Activated T-cell treated with anti-CD3 and anti-CD28 coated beads, Interleukin-2, amount 50 U/mL, for 1 hour (primary cell): ENCODE measurements around the gene ALDH3B1.

ENCODE experiments used
- DNase-seq: peaks from one replicate; pipeline ENCODE4 v3.0.0-alpha.2; 2020

The ALDH3B1 gene

DNA sequence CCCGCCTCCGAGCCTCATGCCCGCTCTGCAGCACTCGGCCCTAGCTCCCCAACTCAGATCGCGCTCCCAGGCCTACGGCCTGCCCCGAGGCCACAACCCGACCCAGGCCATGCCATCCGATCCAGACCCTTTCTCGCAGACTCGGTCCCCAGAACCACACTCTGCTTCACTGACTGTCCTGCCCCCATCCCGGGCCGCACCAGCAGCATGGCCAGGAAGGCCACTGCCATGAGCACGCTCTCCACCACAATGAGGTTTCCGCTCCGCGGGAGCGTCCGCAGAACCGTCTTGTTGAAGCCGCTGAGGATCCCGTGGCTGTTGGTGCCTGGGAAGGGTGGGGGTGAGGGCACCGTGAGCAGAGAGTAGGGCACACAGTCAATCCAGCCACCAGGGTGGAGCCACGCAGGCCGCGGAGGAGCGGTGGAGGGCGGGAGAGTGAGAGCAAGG, 12.6 kb upstream of the ALDH3B1 start:
- no peak for DNase-seq

DNA sequence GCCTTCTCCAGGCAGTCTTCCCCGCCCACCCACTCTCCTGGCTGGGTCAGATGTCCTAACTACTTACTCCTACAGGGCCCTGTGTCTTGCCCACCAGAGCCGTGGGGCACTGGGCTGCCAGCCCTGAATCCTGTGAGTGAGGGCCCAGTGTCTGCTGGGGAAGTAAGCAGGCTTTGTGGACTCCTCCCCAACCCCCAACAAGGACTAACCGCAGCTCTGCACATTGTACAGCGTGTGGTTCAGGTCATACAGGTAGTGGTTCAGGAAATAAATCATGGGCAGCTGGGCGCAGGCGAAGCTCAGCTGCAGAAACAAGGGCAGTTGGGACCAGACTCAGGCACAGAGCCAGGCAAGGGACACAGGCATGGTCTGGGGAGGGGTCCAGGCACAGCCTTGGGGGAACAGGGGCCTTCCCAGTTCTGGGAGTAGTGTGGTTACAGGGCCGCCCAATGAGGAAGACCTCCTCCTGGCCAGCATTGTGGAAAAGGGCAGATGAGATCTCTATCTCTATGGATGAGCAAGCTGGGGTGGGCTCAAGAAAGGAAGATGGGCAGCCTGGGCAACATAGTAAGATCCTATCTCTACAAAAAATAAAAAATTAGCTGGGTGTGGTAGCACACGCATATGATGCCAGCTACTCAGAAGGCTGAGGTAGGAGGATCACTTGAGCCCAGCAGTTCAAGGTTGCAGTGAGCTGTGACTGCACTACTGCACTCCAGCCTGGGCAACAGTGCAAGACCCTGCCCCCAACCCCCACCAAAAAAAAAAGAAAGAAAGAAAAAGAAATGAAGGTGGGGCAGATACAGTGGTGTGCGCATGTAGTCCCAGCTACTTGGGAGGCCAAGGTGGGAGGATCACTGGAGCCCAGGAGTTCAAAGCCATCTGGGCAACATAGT, 11.7 kb upstream of the ALDH3B1 start:
- DNase-seq = no peak

GRCh38 chr11:67999201-67999629, 10.9 kb upstream of the ALDH3B1 start:
- DNase-seq = no peak

- DNase-seq = no peak
These were observed 10.4 kb upstream of the ALDH3B1 start for GRCh38 chr11:67999704-68000103.

GRCh38 chr11:68002575-68002937, 7.6 kb upstream of the ALDH3B1 start:
- no peak for DNase-seq

- DNase-seq = peak; percentile 73
These were observed 6.9 kb upstream of the ALDH3B1 start for GRCh38 chr11:68002938-68003845.

DNA sequence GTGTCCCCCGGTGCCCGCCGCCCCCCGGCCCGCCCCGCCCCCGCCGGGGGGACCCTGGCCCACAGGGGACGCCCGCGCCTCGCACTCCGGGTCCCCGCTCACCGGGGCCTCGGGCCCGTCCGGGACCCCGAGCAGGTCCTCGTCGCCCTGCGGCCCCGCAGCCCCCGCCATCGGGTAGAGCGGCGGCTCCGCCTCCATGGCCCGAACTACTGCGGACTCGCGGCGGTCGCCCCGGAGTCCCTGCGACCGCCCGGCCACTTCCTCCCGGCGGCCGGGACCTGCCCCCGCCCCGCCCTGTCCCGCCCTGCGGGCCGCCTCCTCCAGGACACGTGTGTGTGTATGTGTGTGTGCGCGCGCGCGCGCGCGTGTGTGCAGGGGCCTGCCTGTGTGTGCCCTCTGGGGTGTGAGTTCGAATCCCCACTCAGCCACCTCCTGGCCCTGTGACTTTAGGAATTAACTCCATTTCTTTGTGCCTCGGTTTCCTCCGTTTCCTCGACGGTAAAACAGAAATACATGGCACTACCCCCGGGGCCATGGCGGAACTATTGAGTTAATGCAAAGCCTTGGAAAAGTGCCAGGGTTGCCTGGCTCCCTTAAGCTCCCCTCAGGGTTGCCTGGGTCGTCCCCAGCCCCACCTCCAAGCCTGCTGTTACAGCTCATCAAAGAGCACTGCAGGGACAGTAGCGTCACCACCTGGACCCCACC, 6.1 kb upstream of the ALDH3B1 start, which contains the start of gene UNC93B1:
Gene UNC93B1 (minus strand): TSS at position 252 of the 705 bp plus-strand sequence. CDS start 54 bp downstream, at position 198.
- DNase-seq = peak; percentile 77

DNA sequence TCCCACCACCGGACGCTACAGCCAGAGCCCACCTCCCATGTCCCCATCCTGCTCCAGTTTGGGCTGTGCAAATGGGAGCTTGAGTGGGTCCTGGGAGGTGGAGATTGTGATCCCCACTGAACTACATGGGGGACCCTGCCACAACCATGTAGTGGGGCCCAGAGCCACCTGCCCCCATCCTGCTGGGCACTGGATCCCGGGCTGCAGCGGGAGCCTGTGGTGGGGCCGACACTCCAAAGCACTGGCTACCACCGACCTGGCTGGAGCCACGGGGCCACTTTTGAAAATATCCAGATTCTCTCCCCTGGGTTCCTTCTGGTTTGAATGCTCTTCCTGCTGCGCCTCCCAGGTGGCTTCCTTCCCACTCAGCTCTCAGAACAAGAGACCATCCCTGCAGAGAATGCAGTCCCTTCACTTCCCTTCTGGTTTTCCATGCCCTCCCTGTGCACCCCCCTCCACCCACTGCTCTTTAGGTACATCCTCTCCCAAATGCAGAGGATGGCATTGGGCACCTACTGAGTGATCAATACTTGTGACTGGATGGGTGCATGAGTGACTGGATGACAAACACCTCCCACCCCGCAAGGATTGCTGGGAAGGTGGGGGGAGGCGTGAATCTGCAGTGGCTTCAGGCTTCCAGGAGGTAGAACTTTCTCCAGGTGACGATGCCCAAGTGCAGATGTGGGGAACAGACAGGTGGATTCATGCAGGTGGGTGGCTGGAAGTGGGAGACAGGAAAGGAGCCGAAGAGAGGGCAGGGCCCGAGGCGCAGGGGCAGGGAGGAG, 5.4 kb upstream of the ALDH3B1 start:
- no peak for DNase-seq

DNA sequence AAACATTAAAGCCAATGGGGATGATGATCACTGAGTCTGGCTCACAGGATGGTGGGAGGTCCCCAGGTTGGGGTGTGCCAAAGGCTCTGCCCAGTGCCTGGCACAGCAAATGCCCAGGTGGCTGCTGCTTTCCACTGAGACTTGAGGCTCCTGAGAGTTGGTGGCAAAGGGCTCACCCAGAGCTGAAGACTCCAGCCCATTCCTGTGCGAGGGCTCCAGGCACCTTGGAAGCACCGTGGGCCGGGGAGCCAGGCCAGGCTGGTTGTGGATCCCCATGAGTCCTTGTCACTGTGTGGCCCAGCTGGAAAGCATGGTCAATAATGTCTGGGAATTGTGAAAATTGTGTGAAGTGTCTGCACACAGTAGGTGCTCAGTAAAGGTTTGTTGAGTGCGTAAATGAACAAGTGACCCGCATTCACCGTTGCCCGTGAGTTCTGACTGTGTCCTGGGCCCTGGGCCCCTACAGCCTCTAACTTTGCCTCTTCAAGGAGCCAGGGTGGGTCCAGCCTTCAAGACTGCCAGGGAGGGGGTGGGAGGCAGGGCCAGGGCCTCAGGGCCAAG, 3.4 kb upstream of the ALDH3B1 start:
- no peak for DNase-seq

- no peak for DNase-seq
These were observed 2.4 kb upstream of the ALDH3B1 start for GRCh38 chr11:68007498-68008380.

- DNase-seq = no peak
These were observed 1.5 kb upstream of the ALDH3B1 start for GRCh38 chr11:68008381-68009337.

DNA sequence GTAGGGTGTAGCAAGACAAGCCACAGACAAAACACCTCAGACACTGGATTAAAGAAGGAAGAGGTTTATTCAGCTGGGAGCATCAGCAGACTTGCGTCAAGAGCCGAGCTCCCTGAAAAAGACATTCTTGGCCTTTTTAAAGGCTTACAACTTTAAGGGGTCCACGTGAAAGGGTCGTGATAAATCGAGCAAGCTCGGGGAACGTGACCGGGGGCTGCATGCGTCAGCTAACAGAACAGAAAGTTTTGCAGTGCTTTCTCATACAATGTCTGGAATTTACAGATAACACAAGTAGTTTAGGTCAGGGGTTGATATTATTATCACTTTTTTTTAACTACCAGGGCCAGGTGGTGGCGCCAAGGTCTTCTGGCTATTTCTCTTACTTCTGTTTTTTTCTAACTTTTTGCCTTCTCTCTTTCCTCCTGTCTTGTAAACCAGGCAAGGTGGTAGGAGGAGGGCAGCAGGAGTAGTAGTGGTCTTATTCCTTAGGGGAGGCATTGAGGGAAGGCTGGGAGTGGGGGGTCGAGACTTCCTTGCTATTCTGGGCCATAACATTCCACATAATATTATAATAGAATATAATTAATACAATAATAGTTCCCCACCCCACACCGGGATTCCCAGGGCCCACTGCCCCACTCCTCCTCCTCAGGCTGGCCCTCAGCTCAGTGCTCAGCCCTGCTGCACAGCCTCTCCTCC, 587 bp upstream of the ALDH3B1 start:
- no peak for DNase-seq

DNA sequence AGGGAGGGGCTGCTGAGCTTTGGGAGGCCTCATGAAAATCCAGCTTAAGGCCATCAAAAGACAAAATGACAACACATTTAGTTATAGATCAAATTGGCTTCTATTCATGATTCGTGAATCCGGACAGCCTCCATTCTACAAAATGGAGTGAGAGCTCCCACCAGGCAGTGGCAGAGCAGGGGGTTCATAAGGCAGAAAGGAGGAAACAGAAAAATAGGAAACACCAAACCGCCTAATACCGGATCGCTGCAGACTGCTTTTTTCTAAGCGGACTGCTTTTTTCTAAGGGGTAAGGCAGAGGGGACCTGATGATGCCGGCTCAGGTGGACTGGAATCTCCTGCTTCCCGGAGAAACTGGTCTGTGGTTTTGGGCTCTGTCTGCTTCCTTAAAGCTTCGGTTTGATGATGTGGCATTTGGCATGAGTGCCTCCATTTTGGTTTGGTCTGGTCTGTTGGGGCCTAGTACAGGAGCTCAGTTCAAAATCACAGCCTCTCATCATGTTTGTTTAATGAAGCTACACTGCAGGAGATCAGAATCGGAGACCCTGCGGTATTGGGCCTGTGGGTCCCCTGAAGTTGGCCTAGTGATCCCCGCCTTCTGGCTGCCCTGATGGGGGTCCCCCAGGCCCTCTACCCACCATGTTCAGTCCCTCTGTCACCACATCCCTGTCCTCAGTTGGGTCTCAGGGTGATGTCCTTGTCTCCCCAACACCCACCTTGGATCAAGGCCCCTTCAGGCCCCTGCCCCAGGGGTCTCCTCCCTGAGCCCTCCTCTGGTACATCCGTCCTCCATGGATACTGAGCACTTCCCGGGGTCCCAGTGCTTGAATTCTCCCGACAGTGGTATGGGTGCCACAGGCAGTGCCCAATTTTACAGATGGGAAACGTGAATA, 1.2 kb downstream of the ALDH3B1 start:
- no peak for DNase-seq

GRCh38 chr11:68012044-68012842, 2.1 kb downstream of the ALDH3B1 start:
- no peak for DNase-seq

- DNase-seq = no peak
These were observed 2.9 kb downstream of the ALDH3B1 start for GRCh38 chr11:68012843-68013610.

DNA sequence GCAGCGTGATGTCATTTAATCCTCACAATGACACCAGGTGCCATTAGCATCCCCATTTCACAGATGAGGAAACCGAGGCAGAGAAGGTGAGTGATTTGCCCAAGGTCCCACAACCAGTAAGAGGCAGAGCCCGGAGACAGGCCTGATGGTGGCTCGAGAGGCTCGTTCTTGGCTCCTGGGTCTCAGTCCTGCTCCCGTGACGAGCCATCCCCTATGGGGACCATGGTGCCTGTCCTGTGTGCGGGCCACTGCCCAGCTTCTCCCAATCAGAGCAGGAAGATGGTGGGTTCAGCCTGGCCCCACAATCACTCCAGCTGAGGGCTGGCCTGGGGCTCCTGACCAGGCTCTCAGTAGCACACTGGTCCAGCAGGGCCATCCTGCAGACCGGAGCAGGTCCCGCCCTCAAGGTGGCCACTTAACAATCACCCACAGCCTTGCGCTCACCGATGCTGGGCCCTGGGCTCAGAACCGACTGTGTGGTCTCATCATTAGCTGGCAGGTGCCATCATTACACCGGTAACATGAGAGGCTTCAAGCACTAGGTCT, 3.6 kb downstream of the ALDH3B1 start:
- DNase-seq = no peak
